ENCODE measurements around the gene SLC9A5. TPM values are rescaled to one million over a fixed set of nuclear protein-coding genes. Genes with fewer than 3 reads are reported as not detected.

The SLC9A5 gene
- total and polyA plus RNA-seq, 10 of the 15 experiments (the other 5 are each of a cell fraction or from before 2014, with no cell fraction given) = 0.26 to 5.7 (median 1.5) TPM

GRCh38 chr16:67215706-67216105 lies 33.1 kb upstream of the SLC9A5 start (continued):
- TF ChIP-seq PRDM15 (CRISPR knock-in tag; IDR thresholded peaks at IDR 0.05) = no peak
- no peak for TF ChIP-seq CHD4 (IDR thresholded peaks at IDR 0.05)

- ChIA-PET POLR2A (interaction anchor here (0.6 kb wide), 1 partner anchor 172 kb away, joined by 4 read pairs; no protein-coding TSS in a partner anchor), RAD21 (ENCODE audit: unreplicated experiment) (no interaction called here), SMC1A (ENCODE audit: uncharacterized antibody, unreplicated experiment) (no interaction called here), CTCF (interaction anchor here (1.1 kb wide), 1 partner anchor 31 kb away, joined by 3 read pairs; no protein-coding TSS in a partner anchor)
- in situ Hi-C loops (cut with MboI) (no loop called here), intact Hi-C loops (cut with micrococcal nuclease; ENCODE audit: unreplicated experiment) (no loop called here)
- Histone ChIP-seq H3K4me1 (ENCODE audit: control insufficient read depth, insufficient read depth, low read length) (no peaks in the 10 kb centered on the region), H3K27ac (ENCODE audit: control insufficient read depth, insufficient read depth) (no peak overlapping the region), H3K4me3 (no peak overlapping the region), H3K4me2 (ENCODE audit: control insufficient read depth, insufficient read depth) (no peak overlapping the region), H4K20me1 (ENCODE audit: control insufficient read depth, insufficient read depth) (no peaks in the 10 kb centered on the region), H3K36me3 (ENCODE audit: control insufficient read depth in 2 of 2, insufficient read depth in 2 of 2, low read length in 1 of 2) (no peaks in the 10 kb centered on the region), H3K9me3 (replicated peaks; ENCODE audit: control insufficient read depth, insufficient read depth, low read length) (no peaks in the 10 kb centered on the region), H3K27me3 (replicated peaks in 1 of 2; ENCODE audit: control insufficient read depth in 2 of 2, insufficient read depth in 2 of 2, low read length in 1 of 2) (no peaks in the 10 kb centered on the region), H3K9ac (ENCODE audit: control insufficient read depth, insufficient read depth, low read length) (no peak overlapping the region), H2AFZ (ENCODE audit: control insufficient read depth, low read depth, low read length) (no peak overlapping the region), H3K79me2 (ENCODE audit: control insufficient read depth, insufficient read depth, low read length) (no peaks in the 10 kb centered on the region)
- FAIRE-seq (no peak), ATAC-seq (no peak), DNase-seq (ENCODE audit: low read depth, low spot score) (no peak)
- TF ChIP-seq SMAD1 (IDR thresholded peaks at IDR 0.05; ENCODE audit: low read depth, partially characterized antibody) = no peak
- TSS peak; percentile 46 for BruUV-seq (replicated peaks)
- whole genome bisulfite sequencing (ENCODE audit: insufficient coverage, insufficient replicate concordance, low lambda C conversion rate, missing lambda C conversion rate) = 64% methylated on average over 18 of the region's 18 CpGs
These were observed 31.9 kb upstream of the SLC9A5 start for GRCh38 chr16:67216612-67217490.
